WI38 (cell line): Measurements from ENCODE around the gene CSTF2T.

Experiments
- H3K4me3 ChIP-seq: 2 replicates; pipeline ENCODE4 v1.5.1; 2011; ENCODE audit warnings: low read depth, mild to moderate bottlenecking, control low read depth, low read length
- CTCF ChIP-seq: IDR thresholded peaks from 2 replicates; pipeline ENCODE4 v1.5.1; 2012; ENCODE audit warnings: low read depth, mild to moderate bottlenecking, control low read depth, low read length

Gene CSTF2T

GRCh38 chr10:51666456-51666855 lies 32.9 kb downstream of the CSTF2T start:
- TF ChIP-seq CTCF = no peak
- no peak overlapping the region for H3K4me3 ChIP-seq

DNA sequence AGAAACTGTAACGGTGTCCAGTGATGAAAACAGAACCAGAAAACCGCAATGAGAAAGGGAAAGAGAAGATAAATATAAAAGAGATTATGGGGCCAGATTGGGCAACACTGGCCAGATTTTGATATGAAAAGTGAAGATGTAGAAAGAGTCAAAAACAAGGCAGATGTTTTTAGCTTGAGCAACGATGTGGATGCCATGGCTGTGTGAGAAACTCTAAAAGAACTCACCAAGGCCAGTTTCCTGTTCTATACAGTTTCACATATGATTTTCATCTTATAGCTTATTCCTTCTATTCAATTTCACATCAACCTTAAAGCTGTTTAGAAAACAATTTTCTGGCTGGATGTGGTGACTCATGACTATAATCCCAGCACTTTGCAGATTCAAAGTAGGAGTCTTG lies 36.3 kb downstream of the CSTF2T start:
- no peak overlapping the region for H3K4me3 ChIP-seq
- no peak for TF ChIP-seq CTCF

GRCh38 chr10:51659344-51659743 lies 40.1 kb downstream of the CSTF2T start:
- no peak for TF ChIP-seq CTCF

DNA sequence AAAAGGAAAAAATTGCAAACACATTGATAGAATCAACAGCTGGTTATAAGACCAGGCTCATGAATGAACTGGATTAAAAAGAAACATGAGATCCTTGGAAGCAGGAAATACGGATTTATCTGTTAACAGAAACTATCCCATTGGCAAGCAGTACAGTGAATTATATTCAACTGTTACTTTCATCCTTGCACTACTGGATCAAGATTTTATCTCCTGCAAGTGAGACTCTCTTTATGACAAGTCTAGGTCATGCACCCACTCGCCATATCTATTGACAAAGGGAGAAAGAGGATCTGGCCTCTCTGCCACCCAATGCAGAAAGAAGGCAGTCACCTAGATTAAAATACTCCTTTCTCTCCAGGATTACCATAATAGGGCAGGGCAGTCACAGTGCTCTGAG lies 41.4 kb downstream of the CSTF2T start:
- no peak for TF ChIP-seq CTCF
- H3K4me3 ChIP-seq = no peak overlapping the region

More at GRCh38 chr10:51659344-51659743, 40.1 kb downstream of the CSTF2T start:
- no peak overlapping the region for H3K4me3 ChIP-seq

DNA sequence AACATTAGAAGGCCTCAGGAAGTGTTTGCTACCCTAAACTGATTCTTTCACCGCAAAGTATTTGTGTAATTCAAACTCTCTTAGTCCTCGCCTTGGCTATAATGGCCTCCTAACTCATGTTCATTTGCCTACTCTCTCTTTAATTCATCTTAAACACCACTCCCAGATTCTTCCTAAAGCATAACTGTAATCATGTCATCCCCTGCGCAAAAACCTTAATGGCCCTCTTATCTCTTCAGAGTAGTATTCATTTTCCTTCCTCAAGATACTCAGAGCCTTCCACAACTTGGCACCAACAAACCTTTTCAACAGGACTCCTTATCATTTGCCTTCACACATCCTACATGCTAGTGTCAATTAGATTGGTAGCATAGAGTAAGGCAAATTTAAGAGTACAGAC lies 42.9 kb downstream of the CSTF2T start:
- no peak for TF ChIP-seq CTCF
- no peak overlapping the region for H3K4me3 ChIP-seq

DNA sequence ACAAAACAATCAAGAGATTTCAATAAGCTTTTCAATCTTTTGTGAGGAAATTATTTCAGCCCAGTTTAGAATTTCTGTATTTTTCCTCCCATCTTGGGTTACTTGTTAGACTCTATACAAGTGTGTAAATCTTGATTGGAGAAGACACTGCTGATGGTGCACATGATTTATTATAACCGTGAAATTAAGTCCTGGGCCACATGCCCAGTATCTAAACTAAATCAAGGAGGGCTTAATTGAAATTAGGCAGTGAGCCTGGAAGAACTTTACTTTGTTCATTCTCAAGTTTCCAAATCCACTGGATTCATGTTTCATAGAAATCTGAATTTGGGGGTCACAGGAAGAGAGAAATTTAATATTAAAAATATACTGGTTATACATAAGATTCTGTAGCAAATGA lies 44.5 kb downstream of the CSTF2T start:
- no peak for TF ChIP-seq CTCF
- no peak overlapping the region for H3K4me3 ChIP-seq

GRCh38 chr10:51653025-51653424 lies 46.4 kb downstream of the CSTF2T start:
- TF ChIP-seq CTCF = no peak
- no peak overlapping the region for H3K4me3 ChIP-seq

GRCh38 chr10:51651063-51651462 lies 48.3 kb downstream of the CSTF2T start:
- H3K4me3 ChIP-seq = no peak overlapping the region
- TF ChIP-seq CTCF = no peak
